HCT116 (cell line): ENCODE results near the gene SOD1.

ENCODE experiments used
- ATF3 ChIP-seq: IDR thresholded peaks from 2 replicates; pipeline ENCODE4 v1.6.1; 2012
- CEBPB ChIP-seq: IDR thresholded peaks from 2 replicates; pipeline ENCODE4 v1.6.1; 2012; ENCODE audit warnings: low read depth
- CTCF ChIP-seq, 3 experiments: fragments of 200-600 bp in 1 of 3; sonication (generic) in 1 of 3; IDR thresholded peaks in 2 of 3; conservative IDR thresholded peaks in 1 of 3; 2 replicates each; pipeline ENCODE4 v1.5.1; 2012 to 2017; ENCODE audit warnings: low read depth in 2 of 3, low read length in 2 of 3, antibody characterized with exemption in 1 of 3, borderline replicate concordance in 1 of 3, control low read depth in 1 of 3, mild to moderate bottlenecking in 1 of 3, mixed read lengths in 1 of 3, mixed run types in 1 of 3, moderate library complexity in 1 of 3; ENCODE audit not compliant: insufficient read depth in 1 of 3
- EZH2 ChIP-seq: fragments of 200-600 bp; sonication (generic); IDR thresholded peaks from 2 replicates; pipeline ENCODE4 v1.6.1; 2017; ENCODE audit warnings: antibody characterized with exemption, mixed run types
- POLR2A ChIP-seq: IDR thresholded peaks from 2 replicates; pipeline ENCODE4 v1.7.0; 2011; ENCODE audit warnings: borderline replicate concordance; ENCODE audit not compliant: insufficient read depth, insufficient read length; ENCODE audit errors: extremely low read depth
- POLR2AphosphoS5 ChIP-seq: IDR thresholded peaks from 2 replicates; pipeline ENCODE4 v1.6.1; 2011; ENCODE audit warnings: mild to moderate bottlenecking, low read depth, low read length, moderate library complexity
- REST ChIP-seq: IDR thresholded peaks from 2 replicates; pipeline ENCODE4 v1.6.1; 2012; ENCODE audit warnings: low read depth
- SIN3A ChIP-seq: IDR thresholded peaks from 2 replicates; pipeline ENCODE4 v1.6.1; 2012; ENCODE audit warnings: low read depth
- YY1 ChIP-seq: IDR thresholded peaks from 2 replicates; pipeline ENCODE4 v1.6.1; 2011; ENCODE audit warnings: low read length, low read depth, moderate library complexity, mild to moderate bottlenecking; ENCODE audit not compliant: insufficient replicate concordance; ENCODE audit errors: extremely low read depth
- ZBTB33 ChIP-seq: IDR thresholded peaks from 2 replicates; pipeline ENCODE4 v1.6.1; 2011; ENCODE audit warnings: mild to moderate bottlenecking, low read length, moderate library complexity; ENCODE audit not compliant: insufficient replicate concordance; ENCODE audit errors: extremely low read depth
- ZNF274 ChIP-seq: fragments of 200-500 bp; sonication (Bioruptor generic); IDR thresholded peaks from 2 replicates; pipeline ENCODE4 v1.6.1; 2014; ENCODE audit warnings: mild to moderate bottlenecking, low read depth, low read length, inconsistent platforms

- no peak for TF ChIP-seq SIN3A
- TF ChIP-seq CTCF (IDR thresholded peaks at IDR 0.05 in 2 of 3, conservative IDR thresholded peaks at IDR 0.05 in 1 of 3; ENCODE audit: borderline replicate concordance in 1 of 3, insufficient read depth in 1 of 3, low read depth in 2 of 3, low read length in 2 of 3): peak in 2 of 3 experiments; percentile 22 to 28; a peak in 3 of 6 replicates
- TF ChIP-seq POLR2A: no peak
- TF ChIP-seq POLR2AphosphoS5: no peak
- TF ChIP-seq ATF3: no peak
- TF ChIP-seq YY1: no peak
- no peak for TF ChIP-seq EZH2
- TF ChIP-seq CEBPB: no peak
- TF ChIP-seq ZBTB33: no peak
- no peak for TF ChIP-seq ZNF274
- TF ChIP-seq REST: no peak
These were observed 35.8 kb upstream of the SOD1 start for GRCh38 chr21:31623664-31624063.
